ENCODE measurements around the gene KIF26A. TPM values are rescaled to one million over a fixed set of nuclear protein-coding genes. Genes with fewer than 3 reads are reported as not detected.
A peak's percentile ranks its signal among the peaks of the same experiment; 100 is the strongest.

KIF26A gene
- total RNA-seq, 2 experiments from 2014 or later = 0.21 to 0.28 TPM

DNA sequence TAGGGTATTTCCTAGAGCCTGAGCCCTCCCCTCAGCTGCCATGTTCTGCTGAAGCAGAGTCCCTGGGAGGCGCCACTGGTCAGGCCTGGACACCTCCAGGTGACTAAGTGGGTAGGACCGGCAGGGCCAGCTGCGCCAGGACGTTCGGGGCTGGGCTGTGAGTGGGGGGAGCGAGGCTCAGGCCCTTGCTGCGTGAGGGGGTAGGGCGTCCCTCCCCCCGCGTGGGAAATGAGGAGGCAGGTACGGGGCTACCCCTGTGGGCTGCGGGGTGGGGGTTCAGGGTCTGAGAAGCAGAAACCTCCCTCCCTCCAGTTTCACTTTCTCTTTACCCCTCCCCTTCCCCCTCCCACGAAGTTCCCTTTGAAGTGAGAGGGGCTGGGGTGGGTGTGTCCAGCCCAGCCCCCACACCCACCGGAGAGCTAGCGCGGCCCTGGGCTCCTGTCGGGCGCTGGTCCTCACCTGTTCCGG, 22.1 kb upstream of the KIF26A start:
- intact Hi-C loops (cut with DNase I, micrococcal nuclease) = no loop called here
- peaks cover 25% of the 10 kb centered on the region for H3K27me3 Mint-ChIP-seq
- ChIA-PET CTCF (no interaction called here), POLR2A (no interaction called here)
- DNase-seq (peak; percentile 6), ATAC-seq (no peak)
- H3K9me3 Mint-ChIP-seq (ENCODE audit: low read depth) = no peaks in the 10 kb centered on the region
- no peak overlapping the region for H3K4me3 Mint-ChIP-seq
- H3K27ac Mint-ChIP-seq = no peak overlapping the region
- no peaks in the 10 kb centered on the region for H3K36me3 Mint-ChIP-seq (ENCODE audit: low read depth)
- no peaks in the 10 kb centered on the region for H3K4me1 Mint-ChIP-seq

GRCh38 chr14:104116756-104117340, 21.5 kb upstream of the KIF26A start:
- Mint-ChIP-seq H3K9me3 (ENCODE audit: low read depth) (no peaks in the 10 kb centered on the region), H3K36me3 (ENCODE audit: low read depth) (no peaks in the 10 kb centered on the region), H3K4me1 (no peaks in the 10 kb centered on the region), H3K4me3 (no peak overlapping the region), H3K27ac (no peak overlapping the region), H3K27me3 (peaks cover 25% of the 10 kb centered on the region)
- ChIA-PET POLR2A (no interaction called here), CTCF (no interaction called here)
- DNase-seq (peak; percentile 45), ATAC-seq (peak; percentile 53)
- intact Hi-C loops (cut with DNase I, micrococcal nuclease) = no loop called here

- no peak overlapping the region for H3K4me3 Mint-ChIP-seq
- no peaks in the 10 kb centered on the region for H3K4me1 Mint-ChIP-seq
- intact Hi-C loops (cut with DNase I, micrococcal nuclease) = no loop called here
- H3K27me3 Mint-ChIP-seq = peaks cover 25% of the 10 kb centered on the region
- H3K27ac Mint-ChIP-seq = no peak overlapping the region
- no peaks in the 10 kb centered on the region for H3K9me3 Mint-ChIP-seq (ENCODE audit: low read depth)
- H3K36me3 Mint-ChIP-seq (ENCODE audit: low read depth) = no peaks in the 10 kb centered on the region
- ChIA-PET CTCF (no interaction called here), POLR2A (no interaction called here)
- ATAC-seq (no peak), DNase-seq (peak; percentile 4)
Observed at GRCh38 chr14:104117341-104118005, 20.9 kb upstream of the KIF26A start.

DNA sequence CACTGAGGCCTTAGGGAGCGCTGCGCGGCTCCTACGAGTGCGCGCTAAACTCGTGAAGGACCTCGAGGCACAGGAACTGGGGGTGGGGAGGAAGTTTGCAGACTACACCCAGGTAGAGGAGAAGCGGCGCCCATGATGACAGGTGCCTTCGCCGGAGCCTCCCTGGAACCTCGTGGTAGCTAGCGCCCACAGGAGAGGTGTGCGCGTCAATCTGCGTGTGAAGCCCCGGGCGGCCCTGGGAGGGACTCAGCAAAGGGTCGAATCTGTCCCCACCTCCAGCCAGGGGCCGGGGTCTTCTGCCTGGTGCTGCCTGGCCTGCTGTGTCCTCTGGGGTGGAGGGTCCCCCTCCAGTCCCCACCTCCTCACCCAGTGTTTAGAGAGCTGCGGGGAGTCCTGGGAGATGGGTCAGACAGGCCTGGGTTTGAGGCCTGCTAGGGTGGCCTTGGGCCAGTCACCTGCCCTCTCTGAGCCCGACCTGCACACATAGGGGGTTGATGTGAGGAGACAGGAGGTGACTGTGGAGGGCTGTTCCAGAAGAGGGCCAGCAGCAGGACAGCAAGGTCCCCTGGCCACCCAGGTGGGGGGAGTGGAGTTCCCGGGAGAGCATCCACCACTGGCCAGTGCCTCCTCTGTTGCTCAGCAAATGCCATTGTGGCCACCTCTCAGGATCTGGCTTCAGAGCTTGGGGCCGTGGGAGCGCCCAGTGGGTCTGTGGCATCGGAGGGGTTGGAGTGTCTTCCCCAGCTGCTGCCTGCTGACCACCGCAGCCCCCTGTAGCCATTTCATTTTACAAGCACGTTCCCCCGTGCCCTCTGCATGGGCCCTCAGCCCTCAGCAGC, 20.2 kb upstream of the KIF26A start:
- CTCF ChIA-PET = no interaction called here
- H3K9me3 Mint-ChIP-seq (ENCODE audit: low read depth) = no peaks in the 10 kb centered on the region

GRCh38 chr14:104119119-104119487, 19.3 kb upstream of the KIF26A start:
- ChIA-PET CTCF (no interaction called here), POLR2A (no interaction called here)
- Mint-ChIP-seq H3K4me3 (no peak overlapping the region), H3K9me3 (ENCODE audit: low read depth) (peaks cover 5% of the 10 kb centered on the region), H3K4me1 (no peaks in the 10 kb centered on the region), H3K27ac (no peak overlapping the region), H3K36me3 (ENCODE audit: low read depth) (no peaks in the 10 kb centered on the region), H3K27me3 (peaks cover 25% of the 10 kb centered on the region)
- intact Hi-C loops (cut with DNase I, micrococcal nuclease) = no loop called here
- ATAC-seq = no peak
- DNase-seq = peak; percentile 1

More for the DNA sequence above, 20.2 kb upstream of the KIF26A start:
- Mint-ChIP-seq H3K4me3 (no peak overlapping the region), H3K36me3 (ENCODE audit: low read depth) (no peaks in the 10 kb centered on the region), H3K27ac (no peak overlapping the region), H3K4me1 (no peaks in the 10 kb centered on the region), H3K27me3 (peaks cover 25% of the 10 kb centered on the region)
- intact Hi-C loops (cut with DNase I, micrococcal nuclease) = no loop called here
- POLR2A ChIA-PET = no interaction called here
- DNase-seq = peak; percentile 4
- ATAC-seq = no peak

DNA sequence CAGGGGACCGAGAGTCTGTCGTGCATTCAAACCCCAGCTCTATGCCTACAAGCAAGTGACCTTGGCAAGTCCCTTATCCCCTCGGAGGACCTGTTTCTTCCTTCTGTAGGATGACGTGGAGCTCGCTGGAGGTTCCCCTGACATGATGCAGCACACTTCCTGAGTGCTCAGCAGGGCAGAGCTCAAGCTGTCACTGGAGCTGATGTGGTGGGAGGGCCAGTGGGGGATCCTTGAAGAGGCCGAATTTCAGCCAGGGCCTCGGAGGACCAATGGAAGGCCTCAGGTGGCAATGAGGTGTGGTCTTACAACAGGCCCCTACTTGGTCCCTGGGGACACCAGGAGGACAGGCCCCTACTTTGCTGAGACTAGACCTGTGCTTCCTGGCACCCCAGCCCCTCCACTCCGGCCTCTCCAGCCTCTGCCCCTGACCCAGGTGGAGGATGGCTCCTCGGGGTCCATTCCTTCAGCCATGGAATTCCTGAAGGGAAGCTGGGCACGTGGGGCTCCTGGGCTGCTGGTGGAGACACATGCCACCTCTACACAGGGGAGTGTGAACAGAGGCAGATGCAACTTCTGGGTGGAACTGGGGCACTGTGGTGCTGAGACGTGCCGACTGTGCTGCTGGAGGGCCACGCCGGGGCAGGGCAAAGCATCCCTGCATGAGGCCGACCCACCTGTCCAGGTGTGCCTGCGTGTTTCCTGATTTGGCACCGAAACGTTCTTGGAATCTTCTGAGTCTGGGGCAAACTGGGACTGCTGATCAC, 18.7 kb upstream of the KIF26A start:
- no peaks in the 10 kb centered on the region for H3K4me1 Mint-ChIP-seq
- intact Hi-C loops (cut with DNase I, micrococcal nuclease) = no loop called here
- peaks cover 5% of the 10 kb centered on the region for H3K9me3 Mint-ChIP-seq (ENCODE audit: low read depth)
- H3K27ac Mint-ChIP-seq = no peak overlapping the region
- H3K36me3 Mint-ChIP-seq (ENCODE audit: low read depth) = no peaks in the 10 kb centered on the region
- ChIA-PET CTCF (interaction anchor here (0.9 kb wide), 1 partner anchor 25 kb away, joined by 3 read pairs; no protein-coding TSS in a partner anchor), POLR2A (no interaction called here)
- no peak overlapping the region for H3K4me3 Mint-ChIP-seq
- DNase-seq = peak; percentile 2
- no peak for ATAC-seq
- peaks cover 25% of the 10 kb centered on the region for H3K27me3 Mint-ChIP-seq

DNA sequence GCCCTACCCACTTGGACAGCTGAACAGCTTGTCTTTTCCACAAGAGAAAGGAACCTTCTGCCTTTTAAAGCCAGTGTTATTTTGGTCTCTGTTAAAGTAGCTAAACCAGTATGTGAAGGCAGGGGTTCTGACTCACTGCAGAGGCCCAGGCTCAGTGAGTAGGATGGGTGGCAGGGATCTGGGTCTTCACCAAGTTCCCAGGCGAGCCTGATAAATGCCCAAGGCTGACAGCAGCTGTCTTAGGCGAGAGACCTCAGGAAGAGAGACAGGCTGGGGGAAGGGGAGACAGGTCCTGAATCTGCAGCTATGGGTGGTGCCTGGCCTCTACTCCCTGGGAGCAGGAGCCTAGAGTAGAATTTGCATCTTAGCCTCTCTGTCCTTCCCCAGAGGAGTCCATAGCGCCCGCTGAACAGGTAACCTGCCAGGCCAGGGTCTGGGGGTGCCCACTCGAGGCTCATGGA, 18.1 kb upstream of the KIF26A start:
- intact Hi-C loops (cut with DNase I, micrococcal nuclease) = no loop called here
- POLR2A ChIA-PET = no interaction called here
- Mint-ChIP-seq H3K9me3 (ENCODE audit: low read depth) (peaks cover 9% of the 10 kb centered on the region), H3K4me1 (no peaks in the 10 kb centered on the region), H3K27me3 (peaks cover 24% of the 10 kb centered on the region), H3K27ac (no peak overlapping the region), H3K4me3 (no peak overlapping the region), H3K36me3 (ENCODE audit: low read depth) (peaks cover 1% of the 10 kb centered on the region)
- DNase-seq (peak; percentile 1), ATAC-seq (no peak)
- CTCF ChIA-PET = interaction anchor here (0.9 kb wide), 2 partner anchors 9 to 26 kb away, joined by 3 read pairs; no protein-coding TSS in a partner anchor

- H3K27me3 Mint-ChIP-seq = peaks cover 21% of the 10 kb centered on the region
- CTCF ChIA-PET = interaction anchor here (0.9 kb wide), 1 partner anchor 8 kb away, joined by 3 read pairs; no protein-coding TSS in a partner anchor
Observed at GRCh38 chr14:104121142-104121541, 17.2 kb upstream of the KIF26A start.

DNA sequence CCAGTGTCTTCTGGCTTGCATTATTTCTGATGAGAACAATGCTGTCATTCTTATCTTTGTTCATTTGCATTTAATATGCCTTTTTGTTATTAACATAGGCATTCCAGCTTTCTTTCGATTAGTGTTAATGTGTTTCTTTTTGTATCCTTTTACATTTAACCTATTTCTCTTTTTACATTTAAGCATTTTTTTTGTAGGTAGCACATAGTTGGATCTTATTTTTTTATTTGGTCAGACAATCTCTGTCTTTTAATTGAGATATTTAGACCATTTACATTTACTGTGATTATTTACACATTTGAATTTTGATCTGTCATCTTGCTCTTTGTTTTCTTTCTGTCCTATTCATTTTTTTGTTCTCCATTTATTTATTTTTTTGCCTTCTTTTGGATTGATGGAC, 14.5 kb upstream of the KIF26A start:
- ChIA-PET CTCF (no interaction called here), POLR2A (no interaction called here)
- H3K9me3 Mint-ChIP-seq (ENCODE audit: low read depth) = peaks cover 14% of the 10 kb centered on the region
- no peak overlapping the region for H3K27ac Mint-ChIP-seq
- no peaks in the 10 kb centered on the region for H3K4me1 Mint-ChIP-seq
- ATAC-seq = no peak
- intact Hi-C loops (cut with DNase I, micrococcal nuclease) = no loop called here
- H3K27me3 Mint-ChIP-seq = peaks cover 20% of the 10 kb centered on the region
- H3K36me3 Mint-ChIP-seq (ENCODE audit: low read depth) = peaks cover 1% of the 10 kb centered on the region
- no peak for DNase-seq
- no peak overlapping the region for H3K4me3 Mint-ChIP-seq

More at GRCh38 chr14:104121142-104121541, 17.2 kb upstream of the KIF26A start:
- intact Hi-C loops (cut with DNase I, micrococcal nuclease) = no loop called here
- ATAC-seq (no peak), DNase-seq (no peak)
- H3K27ac Mint-ChIP-seq = no peak overlapping the region
- POLR2A ChIA-PET = no interaction called here
- H3K36me3 Mint-ChIP-seq (ENCODE audit: low read depth) = peaks cover 1% of the 10 kb centered on the region
- H3K4me3 Mint-ChIP-seq = no peak overlapping the region
- peaks cover 10% of the 10 kb centered on the region for H3K9me3 Mint-ChIP-seq (ENCODE audit: low read depth)
- H3K4me1 Mint-ChIP-seq = no peaks in the 10 kb centered on the region

DNA sequence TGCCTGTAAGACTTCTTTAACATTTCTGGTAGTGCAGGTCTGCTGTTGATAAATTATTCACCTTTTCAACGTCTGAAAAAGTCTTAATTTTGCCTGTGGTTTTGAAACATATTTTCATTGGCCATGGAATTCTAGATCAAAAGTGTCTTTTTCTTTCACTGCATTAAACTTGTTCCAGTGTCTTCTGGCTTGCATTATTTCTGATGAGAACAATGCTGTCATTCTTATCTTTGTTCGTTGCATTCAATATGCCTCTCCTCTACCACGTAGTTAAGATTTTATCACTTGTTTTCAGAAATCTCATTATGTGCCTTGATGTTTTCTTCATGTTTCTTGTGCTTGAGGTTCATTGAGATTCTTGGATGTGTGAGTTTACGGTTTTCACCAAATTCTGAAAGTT, 13.4 kb upstream of the KIF26A start:
- H3K4me1 Mint-ChIP-seq = no peaks in the 10 kb centered on the region
- CTCF ChIA-PET = no interaction called here

GRCh38 chr14:104126753-104127152, 11.6 kb upstream of the KIF26A start:
- Mint-ChIP-seq H3K27me3 (peaks cover 19% of the 10 kb centered on the region), H3K4me1 (no peaks in the 10 kb centered on the region), H3K36me3 (ENCODE audit: low read depth) (peaks cover 4% of the 10 kb centered on the region), H3K9me3 (ENCODE audit: low read depth) (peaks cover 25% of the 10 kb centered on the region), H3K4me3 (no peak overlapping the region), H3K27ac (no peak overlapping the region)
- DNase-seq (no peak), ATAC-seq (no peak)
- CTCF ChIA-PET = interaction anchor here (0.7 to 1.5 kb wide), 2 partner anchors 32 to 49 kb away, joined by 3 to 5 read pairs; no protein-coding TSS in a partner anchor
- intact Hi-C loops (cut with DNase I, micrococcal nuclease) = no loop called here
- POLR2A ChIA-PET = no interaction called here

More for the DNA sequence above, 13.4 kb upstream of the KIF26A start:
- no peak for DNase-seq
- Mint-ChIP-seq H3K36me3 (ENCODE audit: low read depth) (peaks cover 4% of the 10 kb centered on the region), H3K27ac (no peak overlapping the region), H3K9me3 (ENCODE audit: low read depth) (peaks cover 23% of the 10 kb centered on the region), H3K27me3 (peaks cover 19% of the 10 kb centered on the region), H3K4me3 (no peak overlapping the region)
- POLR2A ChIA-PET = no interaction called here
- ATAC-seq = no peak
- intact Hi-C loops (cut with DNase I, micrococcal nuclease) = no loop called here

Measured in activated CD4-positive, alpha-beta T cell treated with anti-CD3 and anti-CD28 coated beads for 36 hours (primary cell).